ENCODE measurements around the gene DNAH14. TPM values are rescaled to one million over a fixed set of nuclear protein-coding genes. Genes with fewer than 3 reads are reported as not detected.

DNAH14 gene
- total RNA-seq (2016; rRNA removed; fragmentation: Illumina TruSeq; extraction: Trizol) (19.0 and 27.5 TPM in 2 replicates), polyA plus RNA-seq (2011; rRNA removed) (4.5 and 5.8 TPM in 2 replicates), polyA minus RNA-seq (2011; rRNA and poly(A)+ RNA removed; ENCODE audit: low replicate concordance) (1.7 and 12.5 TPM in 2 replicates), Bru-seq, nascent RNA (percentile 50 among the genes with signal in this experiment), BruChase-seq, experiment 1, labeled RNA remaining after a 6-hour chase (percentile 54 among the genes with signal in this experiment), BruChase-seq, experiment 2, labeled RNA remaining after a 2-hour chase (percentile 64 among the genes with signal in this experiment)
- 89.8 and 97.8 TPM in 2 replicates for total RNA-seq (2016; cell fraction: cytosol; rRNA removed; fragmentation: Illumina TruSeq; extraction: Trizol; ENCODE audit: low read depth)
- total RNA-seq (2016; cell fraction: insoluble cytoplasmic fraction; rRNA removed; fragmentation: Illumina TruSeq; extraction: Trizol) = 20.4 and 26.4 TPM in 2 replicates
- total RNA-seq (2016; cell fraction: membrane; rRNA removed; fragmentation: Illumina TruSeq; extraction: Trizol) = 57.2 and 72.0 TPM in 2 replicates
- total RNA-seq (2016; cell fraction: nucleus; rRNA removed; fragmentation: Illumina TruSeq; extraction: Trizol) = 54.9 and 56.5 TPM in 2 replicates
- 1.4 and 2.3 TPM in 2 replicates for polyA plus RNA-seq (2011; cell fraction: cytosol; rRNA removed)
- polyA plus RNA-seq (2011; cell fraction: nucleus; rRNA removed) = 6.6 and 9.8 TPM in 2 replicates
- polyA plus RNA-seq (2012) = 6.8 and 8.4 TPM in 2 replicates
- 1.5 and 2.7 TPM in 2 replicates for polyA plus RNA-seq (2016; cell fraction: cytosol; fragmentation: Illumina TruSeq; extraction: Trizol; ENCODE audit: low read depth)
- polyA plus RNA-seq (2016; cell fraction: insoluble cytoplasmic fraction; fragmentation: Illumina TruSeq; extraction: Trizol; ENCODE audit: low read depth) = 10.6 and 11.2 TPM in 2 replicates
- 2.6 TPM in 2 replicates for polyA plus RNA-seq (2016; cell fraction: membrane; fragmentation: Illumina TruSeq; extraction: Trizol; ENCODE audit: low read depth)
- 21.1 and 25.8 TPM in 2 replicates for polyA plus RNA-seq (2016; cell fraction: nucleus; fragmentation: Illumina TruSeq; extraction: Trizol; ENCODE audit: insufficient read depth, low read depth)
- 7.6 and 8.9 TPM in 2 replicates for polyA minus RNA-seq (2011; cell fraction: cytosol; rRNA and poly(A)+ RNA removed)
- polyA minus RNA-seq (2011; cell fraction: nucleus; rRNA and poly(A)+ RNA removed) = 68.9 and 95.5 TPM in 2 replicates
- long read RNA-seq, experiment 1, partial matches to known transcripts = 0 of 3 reads
- long read RNA-seq, experiment 1, other reads (novel, unspliced or antisense) = 2 of 3 reads
- long read RNA-seq, experiment 2, partial matches to known transcripts = 0 of 4 reads
- long read RNA-seq, experiment 2, other reads (novel, unspliced or antisense) = 3 of 4 reads

DNA sequence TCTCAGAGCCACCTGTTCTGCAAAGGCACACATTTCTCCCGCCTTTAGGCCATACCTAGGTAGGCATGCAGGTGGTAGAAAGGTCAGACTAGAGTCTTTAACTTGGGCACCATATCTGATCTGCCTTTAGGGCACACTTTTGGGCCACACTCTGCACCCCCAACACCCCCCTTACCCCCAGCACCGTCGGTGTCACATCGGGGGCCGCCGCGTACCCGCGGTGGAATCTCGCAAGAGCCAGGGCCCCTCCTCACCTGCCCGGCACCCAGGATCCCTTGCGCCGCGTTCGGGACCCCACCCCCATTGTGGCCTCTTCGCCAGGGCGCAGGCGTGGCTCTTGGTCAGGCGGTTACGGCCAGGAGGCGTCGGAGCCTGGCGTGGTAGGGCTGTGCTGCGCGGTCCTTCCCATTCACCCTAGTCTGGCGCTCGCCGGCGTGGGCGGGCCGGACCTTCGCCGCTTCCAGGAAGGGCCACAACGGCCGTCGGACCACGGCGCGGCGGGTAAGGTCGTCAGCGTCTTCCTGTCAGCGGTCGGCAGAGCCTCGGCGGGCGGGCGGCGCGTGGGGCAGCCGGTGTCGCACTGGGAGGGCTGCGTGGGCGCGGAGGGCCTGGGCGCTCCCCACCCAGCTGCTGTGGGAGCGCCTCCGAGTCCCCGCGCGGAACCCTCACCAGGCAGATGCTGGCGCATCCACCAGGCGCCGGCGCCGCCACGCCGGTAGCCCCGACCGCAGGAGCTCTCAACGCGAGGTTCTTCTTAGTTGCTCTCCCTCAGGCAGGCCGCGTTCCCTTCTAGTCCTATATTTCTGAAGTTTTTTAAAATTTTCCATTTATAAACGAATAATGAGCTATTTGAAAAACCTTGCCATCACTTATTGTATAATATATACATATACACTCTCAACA, at the start of gene DNAH14:
Gene DNAH14, plus strand, starts transcription at position 341 of the 903 bp plus-strand sequence. CDS start 23,028 bp downstream, outside the sequence.
- intact Hi-C loops (cut with micrococcal nuclease; ENCODE audit: unreplicated experiment) = loop anchor here (2.0 to 5.0 kb wide), 2 partner anchors 17 to 812 kb away; no protein-coding TSS in a partner anchor
- H3K4me2 ChIP-seq (ENCODE audit: low read depth, low read length) = peak within 1 kb of the TSS; percentile 80
- 0% methylated on average over 13 of the region's 75 CpGs for WGBS (ENCODE audit: low lambda C conversion rate)
- peak within 1 kb of the TSS; percentile 61 to 78 (median 75) for H3K4me3 ChIP-seq (replicated peaks in 1 of 3; ENCODE audit: insufficient read depth in 1 of 3, low read depth in 2 of 3, low read length in 3 of 3)
- ChIA-PET CTCF (ENCODE audit: low intra/inter-chr PET ratio, low total read pairs) (no interaction called here), POLR2A (interaction anchor here (1.1 to 1.5 kb wide), 2 partner anchors 10 to 16 kb away, joined by 4 to 11 read pairs; no protein-coding TSS in a partner anchor)
- H4K20me1 ChIP-seq (ENCODE audit: insufficient read depth, low read length) = no peaks in the 10 kb centered on the region
- ATAC-seq = peak; percentile 100
- H3K36me3 ChIP-seq (replicated peaks in 1 of 2; ENCODE audit: control insufficient read depth in 1 of 2, insufficient read depth in 2 of 2, low read length in 2 of 2) = no peaks in the 10 kb centered on the region
- BruUV-seq (replicated peaks) = no TSS peak
- peak; percentile 71 for DNase-seq (ENCODE audit: low spot score)
- peaks cover 27% of the 10 kb centered on the region for H3K9me3 ChIP-seq (ENCODE audit: low read length)
- peak within 1 kb of the TSS; percentile 20 for H2AFZ ChIP-seq (ENCODE audit: low read length)
- no peaks in the 10 kb centered on the region for H3K27me3 ChIP-seq (ENCODE audit: control insufficient read depth in 1 of 2, insufficient read depth in 2 of 2, low read length in 2 of 2)
- no peak for FAIRE-seq
- peaks cover 14% of the 10 kb centered on the region for H3K79me2 ChIP-seq (ENCODE audit: insufficient read depth, low read length)
- H3K4me1 ChIP-seq (ENCODE audit: insufficient read depth, low read length) = 0 out of 2 replicates have a peak, but pooled peaks cover 4% of the 10 kb centered on the region
- H3K27ac ChIP-seq (ENCODE audit: extremely low read length, insufficient read depth, low read length) = peak within 1 kb of the TSS; percentile 70
- in situ Hi-C loops (cut with HindIII; ENCODE audit: extremely low pct_ligation_motif_present, low pct_unique_long_range_greater_than_20kb) = loop anchor here (10.0 kb wide), 2 partner anchors 285 to 415 kb away; no protein-coding TSS in a partner anchor
- peak within 1 kb of the TSS; percentile 78 for H3K9ac ChIP-seq (ENCODE audit: insufficient read depth, low read depth, low read length)
- TF ChIP-seq PLSCR1 (CRISPR knock-in tag; IDR thresholded peaks at IDR 0.05; ENCODE audit: borderline replicate concordance) (no peak), NCOA1 (CRISPR knock-in tag; IDR thresholded peaks at IDR 0.05) (no peak), MIXL1 (CRISPR knock-in tag; IDR thresholded peaks at IDR 0.05) (0 out of 2 replicates have a peak, but pooled peaks have one; percentile 42), ZNF629 (CRISPR knock-in tag; conservative IDR thresholded peaks at IDR 0.05) (peak; percentile 45; the same call in 1 of the 2 replicates), IKZF1 (IDR thresholded peaks at IDR 0.05) (no peak), ZNF101 (CRISPR knock-in tag; IDR thresholded peaks at IDR 0.05; ENCODE audit: borderline replicate concordance, low read depth) (0 out of 2 replicates have a peak, but pooled peaks have one; percentile 92), RBM39 (IDR thresholded peaks at IDR 0.05; ENCODE audit: low read depth, low read length, poor library complexity, severe bottlenecking) (peak; percentile 90), ZSCAN25 (CRISPR knock-in tag; IDR thresholded peaks at IDR 0.05) (0 out of 2 replicates have a peak, but pooled peaks have one; percentile 41), ZNF644 (CRISPR knock-in tag; IDR thresholded peaks at IDR 0.05; ENCODE audit: low read depth) (peak; percentile 56; the same call in 1 of the 2 replicates)
- TF ChIP-seq, protein P1, sequence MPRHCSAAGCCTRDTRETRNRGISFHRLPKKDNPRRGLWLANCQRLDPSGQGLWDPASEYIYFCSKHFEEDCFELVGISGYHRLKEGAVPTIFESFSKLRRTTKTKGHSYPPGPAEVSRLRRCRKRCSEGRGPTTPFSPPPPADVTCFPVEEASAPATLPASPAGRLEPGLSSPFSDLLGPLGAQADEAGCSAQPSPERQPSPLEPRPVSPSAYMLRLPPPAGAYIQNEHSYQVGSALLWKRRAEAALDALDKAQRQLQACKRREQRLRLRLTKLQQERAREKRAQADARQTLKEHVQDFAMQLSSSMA (CRISPR knock-in tag; IDR thresholded peaks at IDR 0.05) = peak; percentile 93
- TF ChIP-seq, protein P2, sequence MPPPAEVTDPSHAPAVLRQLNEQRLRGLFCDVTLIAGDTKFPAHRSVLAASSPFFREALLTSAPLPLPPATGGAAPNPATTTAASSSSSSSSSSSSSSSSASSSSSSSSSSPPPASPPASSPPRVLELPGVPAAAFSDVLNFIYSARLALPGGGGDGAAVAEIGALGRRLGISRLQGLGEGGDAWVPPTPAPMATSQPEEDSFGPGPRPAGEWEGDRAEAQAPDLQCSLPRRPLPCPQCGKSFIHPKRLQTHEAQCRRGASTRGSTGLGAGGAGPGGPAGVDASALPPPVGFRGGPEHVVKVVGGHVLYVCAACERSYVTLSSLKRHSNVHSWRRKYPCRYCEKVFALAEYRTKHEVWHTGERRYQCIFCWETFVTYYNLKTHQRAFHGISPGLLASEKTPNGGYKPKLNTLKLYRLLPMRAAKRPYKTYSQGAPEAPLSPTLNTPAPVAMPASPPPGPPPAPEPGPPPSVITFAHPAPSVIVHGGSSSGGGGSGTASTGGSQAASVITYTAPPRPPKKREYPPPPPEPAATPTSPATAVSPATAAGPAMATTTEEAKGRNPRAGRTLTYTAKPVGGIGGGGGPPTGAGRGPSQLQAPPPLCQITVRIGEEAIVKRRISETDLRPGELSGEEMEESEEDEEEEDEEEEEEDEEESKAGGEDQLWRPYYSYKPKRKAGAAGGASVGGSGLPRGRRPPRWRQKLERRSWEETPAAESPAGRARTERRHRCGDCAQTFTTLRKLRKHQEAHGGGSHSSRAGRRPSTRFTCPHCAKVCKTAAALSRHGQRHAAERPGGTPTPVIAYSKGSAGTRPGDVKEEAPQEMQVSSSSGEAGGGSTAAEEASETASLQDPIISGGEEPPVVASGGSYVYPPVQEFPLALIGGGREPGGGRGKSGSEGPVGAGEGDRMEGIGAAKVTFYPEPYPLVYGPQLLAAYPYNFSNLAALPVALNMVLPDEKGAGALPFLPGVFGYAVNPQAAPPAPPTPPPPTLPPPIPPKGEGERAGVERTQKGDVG (CRISPR knock-in tag; IDR thresholded peaks at IDR 0.05; ENCODE audit: borderline replicate concordance) = peak; percentile 68; the same call in 1 of the 2 replicates
